HepG2 (cell line): ENCODE measurements around the gene SLC13A5. TPM values are rescaled to one million over a fixed set of nuclear protein-coding genes. Genes with fewer than 3 reads are reported as not detected.

Experiments
- ERF ChIP-seq: IDR thresholded peaks from 2 replicates; pipeline ENCODE4 v1.6.1; 2018; ENCODE audit warnings: missing biosample characterization, missing genetic modification reagents
- EZH2 ChIP-seq: conservative IDR thresholded peaks from 2 replicates; pipeline ENCODE4 v1.6.1; 2012; ENCODE audit warnings: mild to moderate bottlenecking, low read depth, low read length, moderate library complexity
- HOXA9 ChIP-seq: sonication (generic); formaldehyde crosslinking; IDR thresholded peaks from 2 replicates; pipeline ENCODE4 v1.8.1; 2022; ENCODE audit warnings: missing genetic modification reagents, mild to moderate bottlenecking, moderate library complexity, borderline replicate concordance
- KAT8 ChIP-seq: IDR thresholded peaks from 2 replicates; pipeline ENCODE4 v1.6.1; 2016; ENCODE audit warnings: missing genetic modification reagents, missing compliant biosample characterization
- NKX3-1 ChIP-seq: sonication (generic); formaldehyde crosslinking; IDR thresholded peaks from 2 replicates; pipeline ENCODE4 v1.5.0; 2020; ENCODE audit warnings: missing genetic modification reagents
- NR3C1 ChIP-seq: sonication (generic); formaldehyde crosslinking; IDR thresholded peaks from 2 replicates; pipeline ENCODE4 v1.4.0; 2020; ENCODE audit warnings: missing genetic modification reagents
- SCMH1 ChIP-seq: sonication (generic); formaldehyde crosslinking; IDR thresholded peaks from 2 replicates; pipeline ENCODE4 v1.9.0; 2021; ENCODE audit warnings: missing genetic modification reagents, mild to moderate bottlenecking, borderline replicate concordance
- SP4 ChIP-seq: sonication (generic); formaldehyde crosslinking; IDR thresholded peaks from 2 replicates; pipeline ENCODE4 v1.8.1; 2023; ENCODE audit warnings: mild to moderate bottlenecking, missing genetic modification reagents
- YEATS2 ChIP-seq: sonication (generic); formaldehyde crosslinking; IDR thresholded peaks from 2 replicates; pipeline ENCODE4 v1.4.0; 2020; ENCODE audit warnings: missing genetic modification reagents, borderline replicate concordance
- ZFP1 ChIP-seq: IDR thresholded peaks from 2 replicates; pipeline ENCODE4 v1.6.1; 2016
- ZNF121 ChIP-seq: sonication (generic); formaldehyde crosslinking; IDR thresholded peaks from 2 replicates; pipeline ENCODE4 v1.5.0; 2020; ENCODE audit warnings: mild to moderate bottlenecking, missing genetic modification reagents
- ZNF260 ChIP-seq: sonication (generic); formaldehyde crosslinking; IDR thresholded peaks from 2 replicates; pipeline ENCODE4 v1.4.0; 2020; ENCODE audit warnings: missing genetic modification reagents, low read depth, mild to moderate bottlenecking, borderline replicate concordance
- ZNF331 ChIP-seq: sonication (generic); formaldehyde crosslinking; IDR thresholded peaks from 2 replicates; pipeline ENCODE4 v1.4.0; 2020; ENCODE audit warnings: missing genetic modification reagents
- ZNF33B ChIP-seq: sonication (generic); formaldehyde crosslinking; IDR thresholded peaks from 2 replicates; pipeline ENCODE4 v1.5.1; 2020; ENCODE audit warnings: mild to moderate bottlenecking, missing genetic modification reagents
- ZNF660 ChIP-seq: sonication (generic); formaldehyde crosslinking; IDR thresholded peaks from 2 replicates; pipeline ENCODE4 v1.5.1; 2020; ENCODE audit warnings: mild to moderate bottlenecking, low read depth, missing genetic modification reagents, borderline replicate concordance
- ZNF678 ChIP-seq: sonication (generic); formaldehyde crosslinking; IDR thresholded peaks from 2 replicates; pipeline ENCODE4 v1.4.0; 2020; ENCODE audit warnings: mild to moderate bottlenecking, missing genetic modification reagents
- ZNF746 ChIP-seq: sonication (generic); formaldehyde crosslinking; IDR thresholded peaks from 2 replicates; pipeline ENCODE4 v1.8.0; 2022; ENCODE audit warnings: mild to moderate bottlenecking, missing genetic modification reagents
- polyA plus RNA-seq, 8 experiments: library from polyadenylated mRNA; depleted of rRNA in 3 of 8; stranded (reverse) in 7 of 8; unstranded in 1 of 8; fragments of >200 nt; fragmentation: Illumina TruSeq in 4 of 8; extraction: Trizol in 4 of 8; gene quantifications; 2 replicates each; pipeline versions ENCODE4 v1.2.1 to v1.2.3, GENCODE V29; 2011 to 2016; ENCODE audit warnings: low read depth in 4 of 8, missing spikeins in 1 of 8, mixed read lengths in 1 of 8; ENCODE audit not compliant: insufficient read depth in 1 of 8
- total RNA-seq, 5 experiments: library from RNA; depleted of rRNA; stranded (reverse); fragments of >200 nt; fragmentation: Illumina TruSeq; extraction: Trizol; gene quantifications; 2 replicates each; pipeline ENCODE4 v1.2.3, GENCODE V29; 2016; ENCODE audit warnings: low read depth in 1 of 5
- TF ChIP-seq, protein P1 (sequence below): sonication (generic); formaldehyde crosslinking; IDR thresholded peaks from 2 replicates; pipeline ENCODE4 v1.5.0; 2020; ENCODE audit warnings: mild to moderate bottlenecking, missing genetic modification reagents
- TF ChIP-seq, protein P2 (sequence below): sonication (generic); formaldehyde crosslinking; IDR thresholded peaks from 2 replicates; pipeline ENCODE4 v1.4.0; 2020; ENCODE audit warnings: missing genetic modification reagents
- TF ChIP-seq, protein P3 (sequence below): sonication (generic); formaldehyde crosslinking; IDR thresholded peaks from 2 replicates; pipeline ENCODE4 v1.5.1; 2020; ENCODE audit warnings: mild to moderate bottlenecking, missing genetic modification reagents, moderate library complexity
- TF ChIP-seq, protein P4 (sequence below): sonication (generic); formaldehyde crosslinking; IDR thresholded peaks from 2 replicates; pipeline ENCODE4 v1.4.0; 2020; ENCODE audit warnings: mild to moderate bottlenecking, missing genetic modification reagents, borderline replicate concordance

The SLC13A5 gene
- total and polyA plus RNA-seq, 2 of the 13 experiments (the other 11 are each of a cell fraction or from before 2014, with no cell fraction given) = 42.8 to 310 TPM

DNA sequence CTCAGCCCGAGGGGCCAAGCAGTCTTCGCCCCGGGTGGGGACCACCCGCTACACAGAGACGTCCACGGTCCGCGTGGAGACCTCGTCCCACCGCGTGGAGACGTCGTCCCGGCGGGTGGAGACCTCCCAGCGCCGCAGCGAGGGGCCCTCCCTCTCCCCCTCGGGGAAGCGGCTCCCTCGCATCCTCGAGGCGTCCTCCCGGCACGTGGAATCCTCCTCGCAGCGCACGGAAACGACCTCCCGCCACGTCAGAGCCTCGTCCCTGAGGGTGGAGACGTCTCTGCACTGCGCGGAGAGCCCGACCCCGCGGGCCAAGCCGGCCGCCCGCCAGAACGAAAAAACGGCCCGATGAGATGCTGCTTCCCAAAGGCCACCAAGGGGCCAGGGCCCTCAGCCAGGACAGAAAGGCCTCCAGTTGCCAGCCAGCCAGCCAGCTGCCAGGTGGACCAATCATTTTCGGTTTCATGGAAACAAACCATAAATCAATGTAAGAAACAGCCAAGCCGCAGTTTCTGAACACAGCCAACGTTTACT is 61.2 kb downstream of the SLC13A5 start (continued):
- TF ChIP-seq ZNF678 (CRISPR knock-in tag) = peak; percentile 99
- peak; percentile 93; the same call in 1 of the 2 replicates for TF ChIP-seq ZNF660 (CRISPR knock-in tag)
- no peak for TF ChIP-seq NR3C1 (CRISPR knock-in tag)
- TF ChIP-seq, protein P1, sequence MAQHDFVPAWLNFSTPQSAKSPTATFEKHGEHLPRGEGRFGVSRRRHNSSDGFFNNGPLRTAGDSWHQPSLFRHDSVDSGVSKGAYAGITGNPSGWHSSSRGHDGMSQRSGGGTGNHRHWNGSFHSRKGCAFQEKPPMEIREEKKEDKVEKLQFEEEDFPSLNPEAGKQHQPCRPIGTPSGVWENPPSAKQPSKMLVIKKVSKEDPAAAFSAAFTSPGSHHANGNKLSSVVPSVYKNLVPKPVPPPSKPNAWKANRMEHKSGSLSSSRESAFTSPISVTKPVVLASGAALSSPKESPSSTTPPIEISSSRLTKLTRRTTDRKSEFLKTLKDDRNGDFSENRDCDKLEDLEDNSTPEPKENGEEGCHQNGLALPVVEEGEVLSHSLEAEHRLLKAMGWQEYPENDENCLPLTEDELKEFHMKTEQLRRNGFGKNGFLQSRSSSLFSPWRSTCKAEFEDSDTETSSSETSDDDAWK (CRISPR knock-in tag) = no peak
- TF ChIP-seq, protein P2, sequence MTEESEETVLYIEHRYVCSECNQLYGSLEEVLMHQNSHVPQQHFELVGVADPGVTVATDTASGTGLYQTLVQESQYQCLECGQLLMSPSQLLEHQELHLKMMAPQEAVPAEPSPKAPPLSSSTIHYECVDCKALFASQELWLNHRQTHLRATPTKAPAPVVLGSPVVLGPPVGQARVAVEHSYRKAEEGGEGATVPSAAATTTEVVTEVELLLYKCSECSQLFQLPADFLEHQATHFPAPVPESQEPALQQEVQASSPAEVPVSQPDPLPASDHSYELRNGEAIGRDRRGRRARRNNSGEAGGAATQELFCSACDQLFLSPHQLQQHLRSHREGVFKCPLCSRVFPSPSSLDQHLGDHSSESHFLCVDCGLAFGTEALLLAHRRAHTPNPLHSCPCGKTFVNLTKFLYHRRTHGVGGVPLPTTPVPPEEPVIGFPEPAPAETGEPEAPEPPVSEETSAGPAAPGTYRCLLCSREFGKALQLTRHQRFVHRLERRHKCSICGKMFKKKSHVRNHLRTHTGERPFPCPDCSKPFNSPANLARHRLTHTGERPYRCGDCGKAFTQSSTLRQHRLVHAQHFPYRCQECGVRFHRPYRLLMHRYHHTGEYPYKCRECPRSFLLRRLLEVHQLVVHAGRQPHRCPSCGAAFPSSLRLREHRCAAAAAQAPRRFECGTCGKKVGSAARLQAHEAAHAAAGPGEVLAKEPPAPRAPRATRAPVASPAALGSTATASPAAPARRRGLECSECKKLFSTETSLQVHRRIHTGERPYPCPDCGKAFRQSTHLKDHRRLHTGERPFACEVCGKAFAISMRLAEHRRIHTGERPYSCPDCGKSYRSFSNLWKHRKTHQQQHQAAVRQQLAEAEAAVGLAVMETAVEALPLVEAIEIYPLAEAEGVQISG (CRISPR knock-in tag) = peak; percentile 74; the same call in 1 of the 2 replicates
- TF ChIP-seq HOXA9 = peak; percentile 98
- peak; percentile 77 for TF ChIP-seq ZNF121
- TF ChIP-seq ZFP1 (CRISPR knock-in tag) = peak; percentile 41; the same call in 1 of the 2 replicates
- TF ChIP-seq ZNF746 = peak; percentile 86; the same call in 1 of the 2 replicates
- TF ChIP-seq, protein P3, sequence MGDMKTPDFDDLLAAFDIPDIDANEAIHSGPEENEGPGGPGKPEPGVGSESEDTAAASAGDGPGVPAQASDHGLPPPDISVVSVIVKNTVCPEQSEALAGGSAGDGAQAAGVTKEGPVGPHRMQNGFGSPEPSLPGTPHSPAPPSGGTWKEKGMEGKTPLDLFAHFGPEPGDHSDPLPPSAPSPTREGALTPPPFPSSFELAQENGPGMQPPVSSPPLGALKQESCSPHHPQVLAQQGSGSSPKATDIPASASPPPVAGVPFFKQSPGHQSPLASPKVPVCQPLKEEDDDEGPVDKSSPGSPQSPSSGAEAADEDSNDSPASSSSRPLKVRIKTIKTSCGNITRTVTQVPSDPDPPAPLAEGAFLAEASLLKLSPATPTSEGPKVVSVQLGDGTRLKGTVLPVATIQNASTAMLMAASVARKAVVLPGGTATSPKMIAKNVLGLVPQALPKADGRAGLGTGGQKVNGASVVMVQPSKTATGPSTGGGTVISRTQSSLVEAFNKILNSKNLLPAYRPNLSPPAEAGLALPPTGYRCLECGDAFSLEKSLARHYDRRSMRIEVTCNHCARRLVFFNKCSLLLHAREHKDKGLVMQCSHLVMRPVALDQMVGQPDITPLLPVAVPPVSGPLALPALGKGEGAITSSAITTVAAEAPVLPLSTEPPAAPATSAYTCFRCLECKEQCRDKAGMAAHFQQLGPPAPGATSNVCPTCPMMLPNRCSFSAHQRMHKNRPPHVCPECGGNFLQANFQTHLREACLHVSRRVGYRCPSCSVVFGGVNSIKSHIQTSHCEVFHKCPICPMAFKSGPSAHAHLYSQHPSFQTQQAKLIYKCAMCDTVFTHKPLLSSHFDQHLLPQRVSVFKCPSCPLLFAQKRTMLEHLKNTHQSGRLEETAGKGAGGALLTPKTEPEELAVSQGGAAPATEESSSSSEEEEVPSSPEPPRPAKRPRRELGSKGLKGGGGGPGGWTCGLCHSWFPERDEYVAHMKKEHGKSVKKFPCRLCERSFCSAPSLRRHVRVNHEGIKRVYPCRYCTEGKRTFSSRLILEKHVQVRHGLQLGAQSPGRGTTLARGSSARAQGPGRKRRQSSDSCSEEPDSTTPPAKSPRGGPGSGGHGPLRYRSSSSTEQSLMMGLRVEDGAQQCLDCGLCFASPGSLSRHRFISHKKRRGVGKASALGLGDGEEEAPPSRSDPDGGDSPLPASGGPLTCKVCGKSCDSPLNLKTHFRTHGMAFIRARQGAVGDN (CRISPR knock-in tag) = peak; percentile 100
- TF ChIP-seq SCMH1 (CRISPR knock-in tag) = no peak
- no peak for TF ChIP-seq SP4 (CRISPR knock-in tag)
- peak; percentile 83 for TF ChIP-seq ZNF331
- TF ChIP-seq YEATS2 (CRISPR knock-in tag) = peak; percentile 21; the same call in 1 of the 2 replicates
- peak; percentile 95 for TF ChIP-seq ZNF260 (CRISPR knock-in tag)
- TF ChIP-seq, protein P4, sequence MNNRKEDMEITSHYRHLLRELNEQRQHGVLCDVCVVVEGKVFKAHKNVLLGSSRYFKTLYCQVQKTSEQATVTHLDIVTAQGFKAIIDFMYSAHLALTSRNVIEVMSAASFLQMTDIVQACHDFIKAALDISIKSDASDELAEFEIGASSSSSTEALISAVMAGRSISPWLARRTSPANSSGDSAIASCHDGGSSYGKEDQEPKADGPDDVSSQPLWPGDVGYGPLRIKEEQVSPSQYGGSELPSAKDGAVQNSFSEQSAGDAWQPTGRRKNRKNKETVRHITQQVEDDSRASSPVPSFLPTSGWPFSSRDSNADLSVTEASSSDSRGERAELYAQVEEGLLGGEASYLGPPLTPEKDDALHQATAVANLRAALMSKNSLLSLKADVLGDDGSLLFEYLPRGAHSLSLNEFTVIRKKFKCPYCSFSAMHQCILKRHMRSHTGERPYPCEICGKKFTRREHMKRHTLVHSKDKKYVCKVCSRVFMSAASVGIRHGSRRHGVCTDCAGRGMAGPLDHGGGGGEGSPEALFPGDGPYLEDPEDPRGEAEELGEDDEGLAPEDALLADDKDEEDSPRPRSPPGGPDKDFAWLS (CRISPR knock-in tag) = peak; percentile 62; the same call in 1 of the 2 replicates
- no peak for TF ChIP-seq EZH2
- peak; percentile 99 for TF ChIP-seq ZNF33B (CRISPR knock-in tag)
- peak; percentile 91; the same call in 1 of the 2 replicates for TF ChIP-seq ERF
- peak; percentile 54; the same call in 1 of the 2 replicates for TF ChIP-seq KAT8 (CRISPR knock-in tag)
- TF ChIP-seq NKX3-1 = peak; percentile 98; the same call in 1 of the 2 replicates
